GM12872 (cell line): ENCODE measurements around the gene UNKL.

Experiments
- CTCF ChIP-seq: IDR thresholded peaks from 3 replicates; pipeline ENCODE4 v1.5.1; 2011; ENCODE audit warnings: low read depth, mild to moderate bottlenecking, low read length, moderate library complexity; ENCODE audit not compliant: insufficient read depth

UNKL gene

GRCh38 chr16:1428511-1428910, 14.0 kb upstream of the UNKL start:
- TF ChIP-seq CTCF, result peak; percentile 67

- no peak for TF ChIP-seq CTCF
These were observed 13.3 kb upstream of the UNKL start for GRCh38 chr16:1427473-1428461.

GRCh38 chr16:1426734-1427471, 12.4 kb upstream of the UNKL start:
- TF ChIP-seq CTCF, result no peak

GRCh38 chr16:1425616-1426370, 11.3 kb upstream of the UNKL start:
- TF ChIP-seq CTCF, result no peak

GRCh38 chr16:1424028-1424427, 9.5 kb upstream of the UNKL start:
- no peak for TF ChIP-seq CTCF

- no peak for TF ChIP-seq CTCF
These were observed 7.6 kb upstream of the UNKL start for GRCh38 chr16:1422076-1422475.

- no peak for TF ChIP-seq CTCF
These were observed 5.6 kb upstream of the UNKL start for GRCh38 chr16:1420111-1420539.
